ENCODE data around the gene NDUFA3. TPM values are rescaled to one million over a fixed set of nuclear protein-coding genes. Genes with fewer than 3 reads are reported as not detected.

NDUFA3 gene
- total and polyA plus RNA-seq, 2 of the 13 experiments (the other 11 are each of a cell fraction or from before 2014, with no cell fraction given): 31.6 to 75.4 TPM

DNA sequence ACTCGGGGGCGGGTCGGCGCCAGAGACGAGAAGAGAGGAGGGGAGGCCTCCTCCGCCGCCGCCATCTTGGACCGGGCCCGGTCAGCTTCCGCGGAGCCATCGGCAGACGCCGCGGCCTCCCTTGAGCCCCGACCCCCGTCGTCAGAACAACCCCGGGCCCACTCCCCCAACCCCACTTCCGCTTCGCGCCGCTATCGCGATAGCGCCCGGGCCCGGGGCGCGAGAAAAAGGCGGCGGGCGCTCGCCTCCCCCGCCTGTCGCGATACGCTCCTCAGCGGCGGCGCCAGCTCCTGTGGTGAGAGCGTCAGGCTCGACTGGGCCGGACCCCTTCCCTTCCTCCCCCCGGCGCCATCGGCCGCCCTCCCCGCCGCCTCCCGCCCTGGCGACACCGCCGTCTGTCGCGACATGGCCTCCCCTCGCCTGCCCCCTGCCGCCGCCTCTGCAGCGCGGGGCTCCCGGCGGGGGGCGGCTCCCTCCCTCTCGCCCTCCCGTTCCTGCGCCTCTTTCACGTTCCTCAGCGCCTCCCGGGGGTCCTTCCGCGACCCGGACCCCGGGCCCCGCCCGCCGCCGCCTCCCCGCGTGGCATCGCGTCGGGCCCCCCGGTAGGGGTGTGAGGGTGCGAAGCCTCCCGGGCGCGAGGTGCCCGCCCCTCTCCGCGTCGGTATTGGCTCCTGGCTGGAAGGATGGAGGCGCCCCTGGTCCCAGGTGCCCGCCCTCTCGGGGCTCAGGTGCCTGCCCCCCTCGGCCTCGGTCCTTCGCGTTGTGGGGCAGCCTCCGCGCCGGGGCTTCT is 35.2 kb downstream of the NDUFA3 start, which contains the start of gene CNOT3 (continued):
- TF ChIP-seq EP300 (IDR thresholded peaks at IDR 0.05; ENCODE audit: low read depth in 2 of 2, low read length in 2 of 2) (no peak), EP300 (CRISPR knock-in tag; IDR thresholded peaks at IDR 0.05; ENCODE audit: borderline replicate concordance) (no peak), ZSCAN25 (CRISPR knock-in tag; IDR thresholded peaks at IDR 0.05) (0 out of 2 replicates have a peak, but pooled peaks have one; percentile 22), RFX3 (CRISPR knock-in tag; IDR thresholded peaks at IDR 0.05) (no peak), ZNF552 (CRISPR knock-in tag; IDR thresholded peaks at IDR 0.05; ENCODE audit: borderline replicate concordance) (no peak), GABPB1 (CRISPR knock-in tag; IDR thresholded peaks at IDR 0.05) (peak; percentile 58; the same call in 1 of the 2 replicates), GATAD1 (CRISPR knock-in tag; IDR thresholded peaks at IDR 0.05) (no peak), STAG1 (CRISPR knock-in tag; IDR thresholded peaks at IDR 0.05) (no peak), HNF4A (CRISPR knock-in tag; IDR thresholded peaks at IDR 0.05) (no peak), ZNF17 (CRISPR knock-in tag; IDR thresholded peaks at IDR 0.05) (no peak), ETV5 (CRISPR knock-in tag; IDR thresholded peaks at IDR 0.05; ENCODE audit: borderline replicate concordance) (no peak), ZBTB8A (CRISPR knock-in tag; IDR thresholded peaks at IDR 0.05; ENCODE audit: borderline replicate concordance, low read depth) (no peak), PAX8 (CRISPR knock-in tag; IDR thresholded peaks at IDR 0.05; ENCODE audit: borderline replicate concordance) (0 out of 2 replicates have a peak, but pooled peaks have one; percentile 69), ZKSCAN8 (CRISPR knock-in tag; IDR thresholded peaks at IDR 0.05; ENCODE audit: borderline replicate concordance) (no peak), SOX5 (CRISPR knock-in tag; IDR thresholded peaks at IDR 0.05; ENCODE audit: borderline replicate concordance) (no peak), ZNF382 (CRISPR knock-in tag; IDR thresholded peaks at IDR 0.05; ENCODE audit: borderline replicate concordance) (no peak), HNRNPL (IDR thresholded peaks at IDR 0.05; ENCODE audit: low read depth, low read length) (0 out of 2 replicates have a peak, but pooled peaks have one; percentile 1), RBM39 (IDR thresholded peaks at IDR 0.05; ENCODE audit: low read depth, low read length, poor library complexity, severe bottlenecking) (peak; percentile 78), ZNF232 (CRISPR knock-in tag; IDR thresholded peaks at IDR 0.05; ENCODE audit: borderline replicate concordance) (no peak), JUN (CRISPR knock-in tag; IDR thresholded peaks at IDR 0.05) (no peak), KAT2B (IDR thresholded peaks at IDR 0.05; ENCODE audit: borderline replicate concordance, low read depth, low read length) (no peak)
- TF ChIP-seq, protein P1, sequence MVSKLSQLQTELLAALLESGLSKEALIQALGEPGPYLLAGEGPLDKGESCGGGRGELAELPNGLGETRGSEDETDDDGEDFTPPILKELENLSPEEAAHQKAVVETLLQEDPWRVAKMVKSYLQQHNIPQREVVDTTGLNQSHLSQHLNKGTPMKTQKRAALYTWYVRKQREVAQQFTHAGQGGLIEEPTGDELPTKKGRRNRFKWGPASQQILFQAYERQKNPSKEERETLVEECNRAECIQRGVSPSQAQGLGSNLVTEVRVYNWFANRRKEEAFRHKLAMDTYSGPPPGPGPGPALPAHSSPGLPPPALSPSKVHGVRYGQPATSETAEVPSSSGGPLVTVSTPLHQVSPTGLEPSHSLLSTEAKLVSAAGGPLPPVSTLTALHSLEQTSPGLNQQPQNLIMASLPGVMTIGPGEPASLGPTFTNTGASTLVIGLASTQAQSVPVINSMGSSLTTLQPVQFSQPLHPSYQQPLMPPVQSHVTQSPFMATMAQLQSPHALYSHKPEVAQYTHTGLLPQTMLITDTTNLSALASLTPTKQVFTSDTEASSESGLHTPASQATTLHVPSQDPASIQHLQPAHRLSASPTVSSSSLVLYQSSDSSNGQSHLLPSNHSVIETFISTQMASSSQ (IDR thresholded peaks at IDR 0.05; ENCODE audit: low read depth): no peak
- TF ChIP-seq, protein P1 (CRISPR knock-in tag; IDR thresholded peaks at IDR 0.05; ENCODE audit: borderline replicate concordance): 0 out of 2 replicates have a peak, but pooled peaks have one; percentile 20
- TF ChIP-seq, protein P2, sequence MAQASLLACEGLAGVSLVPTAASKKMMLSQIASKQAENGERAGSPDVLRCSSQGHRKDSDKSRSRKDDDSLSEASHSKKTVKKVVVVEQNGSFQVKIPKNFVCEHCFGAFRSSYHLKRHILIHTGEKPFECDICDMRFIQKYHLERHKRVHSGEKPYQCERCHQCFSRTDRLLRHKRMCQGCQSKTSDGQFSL (CRISPR knock-in tag; IDR thresholded peaks at IDR 0.05): 0 out of 2 replicates have a peak, but pooled peaks have one; percentile 25
- TF ChIP-seq, protein P3, sequence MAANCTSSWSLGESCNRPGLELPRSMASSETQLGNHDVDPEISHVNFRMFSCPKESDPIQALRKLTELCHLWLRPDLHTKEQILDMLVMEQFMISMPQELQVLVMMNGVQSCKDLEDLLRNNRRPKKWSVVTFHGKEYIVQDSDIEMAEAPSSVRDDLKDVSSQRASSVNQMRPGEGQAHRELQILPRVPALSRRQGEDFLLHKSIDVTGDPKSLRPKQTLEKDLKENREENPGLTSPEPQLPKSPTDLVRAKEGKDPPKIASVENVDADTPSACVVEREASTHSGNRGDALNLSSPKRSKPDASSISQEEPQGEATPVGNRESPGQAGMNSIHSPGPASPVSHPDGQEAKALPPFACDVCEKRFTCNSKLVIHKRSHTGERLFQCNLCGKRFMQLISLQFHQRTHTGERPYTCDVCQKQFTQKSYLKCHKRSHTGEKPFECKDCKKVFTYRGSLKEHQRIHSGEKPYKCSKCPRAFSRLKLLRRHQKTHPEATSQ (CRISPR knock-in tag; IDR thresholded peaks at IDR 0.05; ENCODE audit: borderline replicate concordance): no peak
